Measurements from ENCODE around the gene ZSWIM6.
"Not testable (repeated sequence)": the region's sequence is repeated elsewhere in the genome, so short reads cannot be mapped to it uniquely, and the experiment has no call there.

The ZSWIM6 gene

GRCh38 chr5:61409568-61409967 lies 77.5 kb downstream of the ZSWIM6 start:
- FAIRE-seq: no peak

- FAIRE-seq: no peak
Measured at GRCh38 chr5:61410811-61411210, 78.8 kb downstream of the ZSWIM6 start.

- no peak for FAIRE-seq
Measured at GRCh38 chr5:61412361-61412760, 80.3 kb downstream of the ZSWIM6 start.

- not testable (repeated sequence) for FAIRE-seq
Measured at GRCh38 chr5:61413205-61413604, 81.1 kb downstream of the ZSWIM6 start.

GRCh38 chr5:61414806-61415205 lies 82.7 kb downstream of the ZSWIM6 start:
- FAIRE-seq: no peak

- FAIRE-seq: no peak
Measured at GRCh38 chr5:61416010-61416409, 84.0 kb downstream of the ZSWIM6 start.

- FAIRE-seq: no peak
Measured at GRCh38 chr5:61416420-61416819, 84.4 kb downstream of the ZSWIM6 start.

GRCh38 chr5:61417340-61417739 lies 85.3 kb downstream of the ZSWIM6 start:
- no peak for FAIRE-seq

GRCh38 chr5:61417851-61418250 lies 85.8 kb downstream of the ZSWIM6 start:
- no peak for FAIRE-seq

GRCh38 chr5:61419106-61419505 lies 87.0 kb downstream of the ZSWIM6 start:
- no peak for FAIRE-seq

- FAIRE-seq: no peak
Measured at GRCh38 chr5:61420016-61420415, 88.0 kb downstream of the ZSWIM6 start.

- FAIRE-seq: not testable (repeated sequence)
Measured at GRCh38 chr5:61421262-61421661, 89.2 kb downstream of the ZSWIM6 start.

GRCh38 chr5:61423487-61424145 lies 91.6 kb downstream of the ZSWIM6 start:
- FAIRE-seq: no peak

- no peak for FAIRE-seq
Measured at GRCh38 chr5:61425918-61426317, 93.9 kb downstream of the ZSWIM6 start.

- FAIRE-seq: no peak
Measured at GRCh38 chr5:61429906-61430305, 97.8 kb downstream of the ZSWIM6 start.

GRCh38 chr5:61431923-61432620 lies 100.0 kb downstream of the ZSWIM6 start:
- no peak for FAIRE-seq

GRCh38 chr5:61435368-61435767 lies 103.3 kb downstream of the ZSWIM6 start:
- FAIRE-seq: no peak

GRCh38 chr5:61438298-61438970 lies 106.4 kb downstream of the ZSWIM6 start:
- no peak for FAIRE-seq

GRCh38 chr5:61440086-61440485 lies 108.0 kb downstream of the ZSWIM6 start:
- no peak for FAIRE-seq

GRCh38 chr5:61440596-61440995 lies 108.5 kb downstream of the ZSWIM6 start:
- FAIRE-seq: no peak

GRCh38 chr5:61441742-61442141 lies 109.7 kb downstream of the ZSWIM6 start:
- no peak for FAIRE-seq

- FAIRE-seq: no peak
Measured at GRCh38 chr5:61447780-61448495, 115.9 kb downstream of the ZSWIM6 start.

GRCh38 chr5:61449804-61450492 lies 117.9 kb downstream of the ZSWIM6 start:
- no peak for FAIRE-seq
